NB4 (cell line): Measurements from ENCODE around the gene CNN2.

Source experiments
- DNase-seq: peaks from one replicate; pipeline ENCODE4 v3.0.0; 2010; ENCODE audit warnings: low read depth
- H3K4me3 ChIP-seq: one replicate; pipeline ENCODE4 v1.5.1; 2011; ENCODE audit warnings: mild to moderate bottlenecking, low read depth, low read length, moderate library complexity
- CTCF ChIP-seq: IDR thresholded peaks from one replicate; pipeline ENCODE4 v1.5.1; 2012; ENCODE audit warnings: low read depth, low read length
- MAX ChIP-seq: IDR thresholded peaks from 2 replicates; pipeline ENCODE4 v1.6.1; 2011; ENCODE audit warnings: low read depth, low read length
- MYC ChIP-seq: IDR thresholded peaks from 2 replicates; pipeline ENCODE4 v1.6.1; 2011; ENCODE audit warnings: low read depth, low read length
- POLR2A ChIP-seq: IDR thresholded peaks from 2 replicates; pipeline ENCODE4 v1.6.1; 2011; ENCODE audit warnings: mild to moderate bottlenecking; ENCODE audit not compliant: insufficient read length; ENCODE audit errors: extremely low read depth

Gene CNN2

GRCh38 chr19:1088416-1089010 lies 62.1 kb downstream of the CNN2 start:
- DNase-seq: no peak
- no peak for TF ChIP-seq MYC
- no peak for TF ChIP-seq CTCF
- TF ChIP-seq POLR2A: no peak
- no peak for TF ChIP-seq MAX
- no peak overlapping the region for H3K4me3 ChIP-seq
